ACC112 (cell line): ENCODE data around the gene GADD45A.

Source experiments
- H2AFZ ChIP-seq: fragments of 200-600 bp; sonication (generic); one replicate; pipeline ENCODE4 v1.6.0; 2017; ENCODE audit warnings: antibody characterized with exemption, low read length; ENCODE audit not compliant: unreplicated experiment
- H3K27ac ChIP-seq: fragments of 200-600 bp; sonication (generic); 2 replicates; pipeline ENCODE4 v1.5.1; 2014; ENCODE audit warnings: low read depth, mild to moderate bottlenecking, antibody characterized with exemption, low read length, moderate library complexity
- H3K27me3 ChIP-seq: fragments of 200-600 bp; sonication (generic); 2 replicates; pipeline ENCODE4 v1.6.1; 2014; ENCODE audit warnings: mild to moderate bottlenecking, antibody characterized with exemption, low read length, moderate library complexity, mixed read lengths; ENCODE audit not compliant: insufficient read depth
- H3K36me3 ChIP-seq: fragments of 200-600 bp; sonication (generic); 2 replicates; pipeline ENCODE4 v1.6.1; 2016; ENCODE audit warnings: mild to moderate bottlenecking, antibody characterized with exemption, low read length, moderate library complexity, mixed read lengths; ENCODE audit not compliant: insufficient read depth
- H3K4me1 ChIP-seq: fragments of 200-600 bp; sonication (generic); one replicate; pipeline ENCODE4 v1.6.1; 2016; ENCODE audit warnings: low read length, mixed read lengths; ENCODE audit not compliant: insufficient read depth, unreplicated experiment, control insufficient read depth
- H3K4me3 ChIP-seq: fragments of 200-600 bp; sonication (generic); 2 replicates; pipeline ENCODE4 v1.5.1; 2014; ENCODE audit warnings: mild to moderate bottlenecking, low read depth, low read length
- H3K79me2 ChIP-seq: fragments of 200-600 bp; sonication (generic); one replicate; pipeline ENCODE4 v1.6.0; 2016; ENCODE audit warnings: low read length; ENCODE audit not compliant: control insufficient read depth, unreplicated experiment, insufficient read depth

Gene GADD45A

DNA sequence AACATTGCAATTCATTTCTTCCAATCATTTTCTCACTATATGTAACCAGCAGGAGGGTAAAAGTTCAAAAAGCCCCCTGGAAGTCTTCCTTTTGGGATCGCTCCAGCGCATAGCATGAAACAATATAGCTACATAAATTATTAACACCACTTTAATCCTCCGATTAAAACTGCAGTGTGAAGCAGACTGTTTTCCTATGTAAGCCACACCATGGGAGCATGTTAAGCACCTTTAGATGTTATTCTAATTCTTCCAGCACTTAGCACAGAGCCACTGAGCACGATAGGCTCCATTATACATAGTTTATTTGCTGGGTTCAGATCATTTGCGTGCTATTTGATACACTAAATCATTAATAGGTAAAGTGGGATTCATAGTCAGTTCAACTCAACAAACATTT, 18.4 kb upstream of the GADD45A start:
- Histone ChIP-seq H3K4me1 (peaks cover 6% of the 10 kb centered on the region), H3K36me3 (no peaks in the 10 kb centered on the region), H2AFZ (no peak overlapping the region), H3K27ac (no peak overlapping the region), H3K79me2 (no peaks in the 10 kb centered on the region), H3K4me3 (no peak overlapping the region), H3K27me3 (0 out of 2 replicates have a peak, but pooled peaks cover 4% of the 10 kb centered on the region)

DNA sequence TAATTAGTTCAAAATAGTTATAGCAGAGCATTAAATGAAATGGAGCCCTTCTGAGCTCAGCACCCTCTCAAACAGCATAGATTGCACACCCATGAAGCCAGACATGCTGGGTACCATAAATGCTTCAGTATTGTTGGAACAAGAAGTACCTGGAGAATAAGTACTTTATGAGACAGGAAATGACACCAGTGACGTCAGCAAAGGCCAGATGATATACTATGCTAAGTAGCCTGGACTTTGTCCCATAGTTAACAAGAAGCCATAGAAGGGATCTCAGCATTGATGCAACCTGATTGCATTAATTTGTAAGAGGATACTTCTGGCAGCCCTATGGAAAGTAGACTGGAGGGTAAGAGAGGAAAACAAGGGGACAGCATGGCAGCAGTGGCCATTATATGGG, 16.3 kb upstream of the GADD45A start:
- Histone ChIP-seq H3K4me3 (no peak overlapping the region), H3K79me2 (no peaks in the 10 kb centered on the region), H3K4me1 (peaks cover 6% of the 10 kb centered on the region), H3K36me3 (no peaks in the 10 kb centered on the region), H3K27me3 (0 out of 2 replicates have a peak, but pooled peaks cover 4% of the 10 kb centered on the region), H2AFZ (no peak overlapping the region), H3K27ac (no peak overlapping the region)

DNA sequence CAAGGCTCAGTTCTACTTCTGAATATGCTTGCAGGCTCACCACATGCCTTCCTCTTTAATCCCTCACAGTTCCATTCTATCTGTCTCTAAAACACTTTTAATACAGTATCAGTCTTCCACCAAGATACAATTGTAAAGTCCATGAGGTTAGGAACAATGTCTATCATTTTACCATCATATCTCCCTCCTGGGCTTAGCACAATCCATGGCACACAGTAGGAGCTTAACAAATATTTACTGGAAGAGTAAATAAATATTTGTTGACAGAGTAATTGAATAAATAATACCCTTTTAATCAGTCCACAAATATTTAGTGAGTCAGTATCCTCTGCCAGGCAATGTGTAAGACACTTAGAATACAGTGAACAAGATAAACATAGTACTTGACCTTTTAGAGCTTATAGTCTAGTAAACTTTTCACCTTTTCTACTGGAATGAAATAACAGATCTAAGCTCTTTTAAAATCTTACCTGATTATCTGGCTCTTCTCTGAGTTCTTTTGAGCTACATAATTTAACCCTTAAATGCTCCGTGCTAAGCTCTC, 12.7 kb upstream of the GADD45A start:
- Histone ChIP-seq H3K27me3 (0 out of 2 replicates have a peak, but pooled peaks cover 4% of the 10 kb centered on the region), H3K27ac (no peak overlapping the region), H3K36me3 (no peaks in the 10 kb centered on the region), H3K4me3 (no peak overlapping the region), H3K79me2 (no peaks in the 10 kb centered on the region), H2AFZ (no peak overlapping the region), H3K4me1 (peaks cover 11% of the 10 kb centered on the region)

DNA sequence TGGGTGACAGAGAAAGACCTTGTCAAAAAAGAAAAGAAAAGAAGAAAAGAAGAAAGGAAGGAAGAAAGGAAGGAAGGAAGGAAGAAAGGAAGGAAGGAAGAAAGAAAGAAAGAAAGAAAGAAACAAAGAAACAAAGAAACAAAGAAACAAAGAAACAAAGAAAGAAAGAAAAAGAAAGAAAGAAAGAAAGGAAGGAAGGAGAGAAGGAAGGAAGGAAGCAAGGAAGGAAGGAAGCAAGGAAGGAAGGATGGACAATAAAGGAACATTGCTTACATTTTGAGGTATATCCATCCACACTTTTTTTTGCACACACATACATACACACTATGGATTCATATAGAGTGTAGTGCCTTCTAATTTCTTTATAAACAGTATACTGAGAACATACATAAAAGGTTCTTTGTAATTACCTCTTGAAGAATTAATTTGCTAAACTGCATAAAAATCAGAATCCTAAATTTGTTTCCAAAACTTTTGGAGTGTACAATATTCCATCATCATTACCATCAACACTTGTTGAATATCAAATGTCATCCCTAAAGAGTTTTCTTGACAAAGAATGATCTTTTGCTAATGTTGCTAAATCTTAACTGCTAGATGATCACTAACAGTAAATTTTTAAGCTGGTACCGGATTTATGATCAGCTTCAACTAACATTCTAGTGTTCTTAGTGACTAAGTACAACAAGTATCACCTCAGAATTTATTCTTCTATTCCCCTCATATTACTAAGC, 11.4 kb upstream of the GADD45A start:
- Histone ChIP-seq H3K36me3 (no peaks in the 10 kb centered on the region), H3K4me3 (no peak overlapping the region), H3K4me1 (peaks cover 11% of the 10 kb centered on the region), H3K27me3 (0 out of 2 replicates have a peak, but pooled peaks cover 4% of the 10 kb centered on the region), H3K79me2 (no peaks in the 10 kb centered on the region), H2AFZ (no peak overlapping the region), H3K27ac (no peak overlapping the region)

DNA sequence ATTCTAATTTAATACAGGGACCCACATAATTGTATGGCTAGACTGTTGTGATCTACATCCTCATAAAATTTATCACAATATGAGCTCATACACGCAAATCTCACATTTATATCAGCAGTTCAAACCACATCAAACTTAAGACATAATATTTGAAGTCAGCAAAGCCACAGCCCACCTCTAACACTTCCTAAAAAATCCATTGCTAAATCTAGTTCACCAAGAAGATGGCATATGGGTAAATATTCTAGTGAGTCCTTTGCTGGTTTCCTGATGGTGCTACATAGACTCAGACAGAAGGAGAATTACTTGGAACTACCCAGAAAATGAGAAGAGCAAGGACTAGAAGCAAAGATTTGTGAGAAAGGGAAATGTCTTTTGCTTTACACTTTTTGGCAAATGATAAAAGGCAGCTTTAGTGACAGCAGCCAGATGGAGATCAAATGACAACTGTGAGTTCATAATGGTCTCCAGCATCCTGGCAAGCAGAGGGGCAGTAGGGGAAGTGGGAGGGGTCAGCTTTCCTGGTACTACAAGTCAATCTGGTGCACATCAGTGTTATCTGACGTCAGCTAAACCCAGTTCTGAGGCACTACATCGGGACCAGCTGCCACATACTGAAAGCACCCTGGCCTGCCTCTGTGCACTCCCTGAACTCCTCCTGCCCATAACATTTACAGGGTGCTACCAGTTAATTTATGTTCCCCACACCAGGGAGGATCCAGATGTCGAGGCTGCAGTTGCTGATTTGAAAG, 10.6 kb upstream of the GADD45A start:
- Histone ChIP-seq H2AFZ (no peak overlapping the region), H3K4me3 (no peak overlapping the region)

DNA sequence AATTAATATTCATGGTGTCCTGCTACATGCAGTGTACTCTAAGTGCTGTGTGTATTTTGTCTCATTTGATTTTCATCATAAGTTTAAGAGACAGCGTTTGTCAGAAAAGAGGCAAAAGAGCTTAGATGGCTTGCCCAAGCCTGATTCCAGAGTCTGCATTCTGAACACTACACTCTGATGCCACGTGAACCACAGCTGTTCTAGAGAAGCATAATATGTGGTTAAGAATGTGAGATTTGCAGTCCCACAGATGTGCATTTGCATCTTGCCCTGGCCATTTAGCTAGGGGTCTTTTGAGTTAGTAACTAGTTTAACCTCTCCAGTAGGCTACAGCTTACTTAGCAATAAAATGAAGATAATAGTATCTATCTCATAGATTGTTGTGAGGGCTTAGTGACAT, 9.2 kb upstream of the GADD45A start:
- Histone ChIP-seq H3K79me2 (no peaks in the 10 kb centered on the region), H3K27ac (no peak overlapping the region), H3K4me1 (peaks cover 18% of the 10 kb centered on the region), H3K36me3 (no peaks in the 10 kb centered on the region), H3K4me3 (no peak overlapping the region), H3K27me3 (no peaks in the 10 kb centered on the region), H2AFZ (no peak overlapping the region)

More for the DNA sequence above, 10.6 kb upstream of the GADD45A start:
- Histone ChIP-seq H3K27ac (no peak overlapping the region), H3K79me2 (no peaks in the 10 kb centered on the region), H3K4me1 (peaks cover 11% of the 10 kb centered on the region), H3K27me3 (0 out of 2 replicates have a peak, but pooled peaks cover 4% of the 10 kb centered on the region), H3K36me3 (no peaks in the 10 kb centered on the region)

DNA sequence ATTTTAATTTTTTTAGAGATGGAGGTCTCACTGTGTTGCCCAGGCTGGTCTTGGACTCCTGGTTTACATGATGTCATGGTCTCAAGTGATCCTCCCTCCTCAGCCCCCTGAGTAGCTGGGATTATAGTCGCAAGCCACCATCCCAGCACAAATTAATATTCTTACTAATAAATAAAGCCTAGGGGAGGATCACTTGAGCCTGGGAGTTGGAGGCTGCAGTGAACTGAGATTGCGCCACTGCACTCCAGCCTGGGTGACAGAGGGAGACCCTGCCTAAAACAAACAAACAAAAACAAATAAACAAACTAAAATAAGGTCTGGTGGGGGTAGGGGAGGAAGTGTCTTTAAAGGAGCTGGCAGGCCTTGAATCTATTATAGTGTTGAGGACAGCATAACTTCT, 8.7 kb upstream of the GADD45A start:
- no peaks in the 10 kb centered on the region for H3K36me3 ChIP-seq
- H3K4me3 ChIP-seq, result no peak overlapping the region
- no peaks in the 10 kb centered on the region for H3K79me2 ChIP-seq
- H3K27me3 ChIP-seq, result no peaks in the 10 kb centered on the region
- no peak overlapping the region for H2AFZ ChIP-seq
- H3K4me1 ChIP-seq, result peaks cover 18% of the 10 kb centered on the region
- no peak overlapping the region for H3K27ac ChIP-seq

DNA sequence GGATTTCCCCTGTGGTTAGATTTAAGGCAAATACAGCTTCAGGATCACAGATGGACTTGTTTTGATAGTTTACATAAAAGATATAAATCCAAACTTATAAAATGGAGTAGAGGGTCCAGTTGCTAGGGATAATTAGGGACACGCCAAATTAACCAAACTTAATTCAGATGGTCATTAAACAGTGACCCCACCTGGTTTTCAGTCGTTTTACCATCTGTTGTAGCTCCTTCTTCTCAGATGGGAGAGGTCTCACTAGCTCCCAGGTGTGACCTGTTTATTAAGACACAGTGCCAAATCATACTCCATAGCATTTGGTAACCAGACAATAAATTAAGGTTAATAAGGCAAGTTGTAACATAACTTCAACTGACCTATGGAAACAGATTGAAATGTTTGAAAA, 8.1 kb upstream of the GADD45A start:
- Histone ChIP-seq H3K27ac (no peak overlapping the region), H3K4me3 (no peak overlapping the region)

DNA sequence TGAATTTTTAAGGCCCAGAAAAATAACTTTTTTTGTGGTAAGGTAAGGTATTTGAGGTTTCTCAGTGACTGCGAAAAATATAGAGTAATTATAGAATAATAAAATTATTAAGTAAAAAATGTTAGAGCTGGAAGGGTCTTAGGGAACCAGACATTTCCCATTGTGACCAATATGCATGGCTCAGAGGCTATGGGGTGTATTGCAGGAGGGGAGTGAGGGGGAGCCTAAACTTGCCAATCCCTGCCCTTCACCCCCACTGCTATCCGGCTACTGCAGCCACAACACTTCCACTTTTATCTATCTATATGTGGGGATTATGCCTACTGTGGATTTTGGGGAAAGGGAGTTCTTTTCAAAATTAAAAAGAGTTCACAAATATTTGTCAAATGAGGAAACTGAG, 7.6 kb upstream of the GADD45A start:
- Histone ChIP-seq H3K27ac (no peak overlapping the region), H3K4me3 (no peak overlapping the region), H3K4me1 (peaks cover 24% of the 10 kb centered on the region), H3K79me2 (no peaks in the 10 kb centered on the region), H3K27me3 (no peaks in the 10 kb centered on the region), H3K36me3 (no peaks in the 10 kb centered on the region), H2AFZ (no peak overlapping the region)

More for the DNA sequence above, 8.1 kb upstream of the GADD45A start:
- Histone ChIP-seq H2AFZ (no peak overlapping the region), H3K79me2 (no peaks in the 10 kb centered on the region), H3K27me3 (no peaks in the 10 kb centered on the region), H3K36me3 (no peaks in the 10 kb centered on the region), H3K4me1 (peaks cover 20% of the 10 kb centered on the region)

DNA sequence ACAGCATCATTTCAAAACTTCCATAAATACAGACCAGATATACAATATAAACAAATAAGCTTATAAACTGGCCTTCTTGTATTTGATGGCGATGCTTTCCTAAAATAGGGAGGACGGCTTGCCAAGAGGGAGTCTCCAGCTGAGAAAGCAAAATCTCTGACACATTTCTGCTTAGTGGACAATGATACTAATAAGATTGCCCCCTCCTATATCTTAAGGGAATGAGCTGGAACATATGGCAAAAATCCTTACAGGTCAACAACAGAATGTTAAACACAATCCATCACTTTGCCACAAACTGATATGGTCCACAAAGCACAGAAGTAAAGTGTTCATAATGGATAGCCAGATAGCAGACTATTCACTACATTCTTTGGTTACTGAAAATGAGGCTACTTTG, 7.1 kb upstream of the GADD45A start:
- Histone ChIP-seq H3K27ac (no peak overlapping the region), H3K79me2 (no peaks in the 10 kb centered on the region), H3K36me3 (no peaks in the 10 kb centered on the region), H3K27me3 (no peaks in the 10 kb centered on the region), H3K4me3 (no peak overlapping the region), H3K4me1 (peaks cover 27% of the 10 kb centered on the region), H2AFZ (no peak overlapping the region)
